Measurements from ENCODE around the gene RAI2.

The RAI2 gene

GRCh38 chrX:17778997-17779396 is 82.1 kb downstream of the RAI2 start:
- no peak for DNase-seq

GRCh38 chrX:17774053-17774452 is 87.0 kb downstream of the RAI2 start:
- no peak for DNase-seq

- DNase-seq, result no peak
Observed at GRCh38 chrX:17773221-17773876, 87.7 kb downstream of the RAI2 start.

DNA sequence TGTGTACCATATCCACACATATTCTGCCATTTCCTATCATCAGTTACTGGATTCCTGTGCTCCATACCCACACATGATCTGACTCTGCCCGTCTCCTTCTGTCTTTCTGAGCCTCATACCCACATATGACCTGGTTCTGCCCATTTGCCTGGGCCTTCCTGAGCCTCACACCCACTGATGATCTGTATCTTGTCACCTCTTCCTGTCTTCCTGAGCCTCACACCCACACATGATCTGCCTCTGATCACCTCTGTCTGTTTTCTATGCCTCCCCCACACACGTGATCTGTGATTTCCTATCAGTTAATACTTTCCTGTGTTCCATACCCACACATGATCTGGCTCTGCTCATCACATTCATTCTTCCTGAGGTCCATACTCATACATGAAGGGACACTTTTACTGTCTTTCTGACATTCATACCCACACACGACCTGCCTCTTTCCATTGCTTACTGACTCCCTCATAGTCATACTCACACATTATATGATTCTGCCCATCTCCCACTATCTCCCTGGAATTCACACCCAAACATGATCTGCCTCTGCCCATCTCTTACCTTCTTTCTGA is 91.3 kb downstream of the RAI2 start:
- no peak for DNase-seq

DNA sequence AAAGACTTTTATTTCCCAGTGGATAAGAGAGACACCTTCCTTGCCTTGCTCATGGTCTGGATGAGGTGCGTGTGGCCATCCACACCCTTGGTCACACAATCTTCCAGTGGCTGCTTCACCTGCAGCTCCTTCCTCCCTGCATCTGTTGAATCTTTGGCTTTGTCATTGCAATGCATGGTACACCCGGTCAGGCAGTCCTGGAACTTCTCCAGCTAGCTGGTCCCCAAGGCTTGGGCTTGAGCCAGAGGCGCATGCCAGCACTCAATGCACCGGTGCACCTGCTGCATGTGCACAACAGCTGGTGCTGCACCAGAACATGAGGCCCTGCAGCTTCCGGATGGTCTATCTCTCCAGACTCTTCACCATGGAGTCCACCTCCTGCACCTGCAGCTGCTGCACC is 92.1 kb downstream of the RAI2 start:
- no peak for DNase-seq

DNA sequence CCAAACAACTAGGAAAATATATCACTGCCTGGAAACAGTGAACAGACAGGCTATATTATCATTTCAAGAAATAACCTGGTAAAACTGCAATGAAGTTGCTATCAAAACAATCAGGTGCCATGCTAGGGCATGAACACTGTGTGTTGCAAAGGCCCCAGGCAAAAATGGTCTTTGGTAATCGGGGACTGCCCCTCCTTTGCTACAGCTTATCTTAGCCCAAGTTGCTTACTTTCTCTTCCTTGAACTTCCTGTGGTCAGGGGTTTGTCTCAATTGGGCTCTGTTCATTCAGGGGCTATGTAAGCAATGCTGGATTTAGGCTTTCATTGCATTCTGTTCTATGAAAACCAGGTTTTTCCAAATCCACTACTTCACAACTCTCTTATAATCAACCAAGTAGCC is 93.4 kb downstream of the RAI2 start:
- no peak for DNase-seq

DNA sequence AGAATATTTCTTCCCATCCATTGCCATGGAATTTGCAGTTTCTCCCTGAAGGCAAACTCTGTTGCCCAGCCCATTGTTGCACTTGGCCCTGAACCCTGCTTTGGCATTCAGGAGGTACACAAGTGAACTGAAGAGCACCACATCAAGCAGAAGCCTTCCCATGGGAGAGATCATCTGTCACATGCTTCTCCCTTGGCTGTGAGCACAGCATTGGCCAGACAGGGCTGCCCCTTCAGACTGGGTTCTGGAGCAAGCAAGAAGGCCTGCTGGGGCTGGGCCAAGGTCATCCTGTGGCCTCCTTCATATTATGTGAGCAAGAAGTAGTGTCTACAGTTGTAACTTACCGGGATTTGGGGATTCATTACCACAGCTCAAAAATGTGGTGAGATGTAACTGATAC is 101.1 kb downstream of the RAI2 start:
- no peak for DNase-seq

DNA sequence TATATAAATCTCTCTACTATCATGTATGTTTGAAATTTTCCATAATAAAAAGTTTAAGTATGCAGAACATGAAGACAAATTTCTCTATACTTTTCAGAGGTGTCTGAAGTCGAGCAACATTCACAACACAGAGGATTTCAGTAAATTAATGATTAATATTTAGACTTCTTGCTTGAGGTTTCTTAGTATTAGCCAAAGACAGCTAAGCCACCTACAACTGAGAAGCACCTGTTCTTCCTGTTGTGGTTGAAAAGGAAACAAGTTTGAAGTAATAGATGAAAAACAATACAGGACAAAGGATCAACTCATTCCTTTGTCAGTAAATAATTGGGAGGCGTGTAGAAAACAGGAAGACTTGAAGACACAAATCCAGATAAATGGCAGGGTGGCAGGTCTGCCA is 102.7 kb downstream of the RAI2 start:
- DNase-seq, result no peak

DNA sequence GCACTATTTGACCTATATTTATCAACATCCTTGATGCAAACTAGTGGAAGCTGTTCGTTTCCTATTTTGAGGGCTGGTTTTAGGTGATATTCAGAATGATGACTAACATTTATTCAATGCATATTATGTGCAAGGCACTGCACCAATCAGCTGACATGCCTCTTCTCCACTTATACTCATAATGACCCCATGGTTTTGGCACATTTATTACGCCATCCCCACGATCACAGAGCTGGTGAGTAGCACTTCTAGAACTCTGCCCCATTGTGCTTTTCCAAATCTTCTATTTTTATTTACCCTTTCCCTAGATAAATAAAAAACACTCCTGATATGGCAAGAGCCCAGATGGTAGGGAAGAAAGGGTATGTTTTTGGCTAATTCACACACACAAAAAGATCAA is 110.7 kb downstream of the RAI2 start:
- no peak for DNase-seq

Data from stimulated activated CD8-positive, alpha-beta memory T cell treated with anti-CD3 and anti-CD28 coated beads, Interleukin-4, amount 100 ng/mL, for 48 hours (primary cell).